Pancreas (tissue), 10 donors: ENCODE results near the gene MKX. TPM values are rescaled to one million over a fixed set of nuclear protein-coding genes. Genes with fewer than 3 reads are reported as not detected.

Experiments
- ATAC-seq, 4 donors: fragments of 200-7000 bp; cut with Tn5 transposase; one replicate each; pipeline versions ENCODE4 v1.8.0 to v1.9.1; 2020; ENCODE audit warnings: mild to moderate bottlenecking in 4 of 4, moderate library complexity in 4 of 4
- DNase-seq, 6 donors: peaks; one replicate each; pipeline ENCODE4 v3.0.0-alpha.2; 2020
- FAIRE-seq: peaks from 2 replicates; lab custom pipeline; 2012; peaks lifted over from hg19 to GRCh38; lab: Jason Lieb, UNC
- H3K27ac ChIP-seq, 4 donors: fragments of 200-600 bp; sonication (generic); 1 replicate in 3 of 4; 2 replicates in 1 of 4; pipeline versions ENCODE4 v1.5.0 to v1.8.0; 2020
- H3K27me3 ChIP-seq, 4 donors: fragments of 200-600 bp; one replicate each; pipeline ENCODE4 v1.8.0; 2021
- H3K36me3 ChIP-seq, 3 donors: fragments of 200-600 bp; sonication (generic) in 1 of 3; one replicate each; pipeline versions ENCODE4 v1.5.0 to v1.8.0; 2020 to 2021
- H3K4me1 ChIP-seq, 3 donors: fragments of 200-600 bp; one replicate each; pipeline ENCODE4 v1.8.0; 2021
- H3K4me3 ChIP-seq, 4 donors: fragments of 200-600 bp; sonication (generic) in 2 of 4; one replicate each; pipeline versions ENCODE4 v1.5.0 to v1.8.0; 2020 to 2021
- H3K9me3 ChIP-seq, 4 donors: fragments of 200-600 bp; one replicate each; pipeline ENCODE4 v1.8.0; 2021
- CTCF ChIP-seq, 4 donors: fragments of 200-600 bp; sonication (generic) in 3 of 4; IDR thresholded peaks; one replicate each; pipeline versions ENCODE4 v1.5.0 to v1.8.0; 2021; ENCODE audit warnings: antibody characterized with exemption in 4 of 4
- WGBS, 2 donors: extraction: QIAGEN DNeasy Blood & Tissue Kit; methylation state at CpG; one replicate each; pipeline ENCODE4 v1.1.7; 2013; 5-methylcytosine and 5-hydroxymethylcytosine counted together
- intact Hi-C, 3 donors: fragments of 100-400 bp; cut with DNase I; formaldehyde crosslinking; loops; one replicate each; pipeline versions ENCODE4 v1.11.1 to v1.14.2; 2022
- polyA plus RNA-seq, 2 donors: library from polyadenylated mRNA; stranded (reverse); fragments of 200-250 nt; gene quantifications; one replicate each; pipeline ENCODE4 v1.2.3, GENCODE V29; 2013
- total RNA-seq, 6 donors: library from RNA; stranded (reverse); fragmentation: NEBNext Ultra II Directional in 4 of 6; extraction: Animal tissue kit (Norgen Biotek cat#: 25700) in 4 of 6; gene quantifications; one replicate each; pipeline versions ENCODE4 v1.2.1 to v1.2.4, GENCODE V29; 2021 to 2023
- donor health status: healthy with polysubstance abuse.
- donor health status: DM: no; HTN: no; CAD: no; lungs with moderate emphysema.
- donor health status: DM: no; HTN: no; CAD: no.
- donor health status: control.
- donor health status: control.
- donor health status: Bipolar disorder and iron deficiency.
- donor health status: DM: yes; HTN: yes; CAD: no.
- donor health status: DM: no; HTN: no; CAD: no.
- donor health status: DM: no; HTN: no; CAD: no.
- donor health status: DM: yes; HTN: yes; CAD: no.

Gene MKX
- total and polyA plus RNA-seq, 8 donors, result 0.05 to 3.9 (median 0.17) TPM

GRCh38 chr10:27644307-27644939 is 101.2 kb downstream of the MKX start:
- DNase-seq, result no peak
- no peaks in the 10 kb centered on the region for H3K9me3 ChIP-seq
- no peaks in the 10 kb centered on the region for H3K4me1 ChIP-seq
- 69 to 83% methylated on average over 5 of the region's 5 CpGs for WGBS, 2 donors
- ATAC-seq, result no peak
- FAIRE-seq, result no peak
- no peak overlapping the region for H3K4me3 ChIP-seq
- intact Hi-C loops, result no loop called here
- H3K27me3 ChIP-seq, result no peaks in the 10 kb centered on the region
- H3K36me3 ChIP-seq, result no peaks in the 10 kb centered on the region
- TF ChIP-seq CTCF (IDR thresholded peaks at IDR 0.05), result no peak
- H3K27ac ChIP-seq, result no peak overlapping the region

DNA sequence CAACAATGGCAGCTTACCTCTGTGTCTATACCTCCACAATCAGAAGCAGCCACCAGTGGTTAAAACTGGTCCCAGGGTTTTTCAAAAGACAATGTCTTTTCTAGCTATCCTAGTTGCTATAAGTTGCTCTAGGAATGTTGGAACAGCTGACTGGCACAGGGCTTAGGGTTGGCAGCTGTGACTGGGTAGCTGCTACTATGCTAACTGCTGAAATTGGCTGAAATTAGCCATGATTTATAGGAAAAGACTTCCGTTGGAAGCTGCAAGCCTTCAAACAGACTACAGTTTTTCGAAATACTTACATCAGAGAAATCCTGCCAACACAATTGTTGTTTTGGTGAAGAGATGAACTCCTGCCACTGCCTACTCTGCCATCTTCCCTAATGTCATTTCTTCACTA is 102.3 kb downstream of the MKX start:
- Histone ChIP-seq H3K27ac (no peak overlapping the region), H3K9me3 (no peaks in the 10 kb centered on the region), H3K4me1 (no peaks in the 10 kb centered on the region), H3K27me3 (no peaks in the 10 kb centered on the region), H3K36me3 (no peaks in the 10 kb centered on the region), H3K4me3 (no peak overlapping the region)
- no peak for DNase-seq
- ATAC-seq, result no peak
- intact Hi-C loops, result no loop called here
- FAIRE-seq, result no peak
- TF ChIP-seq CTCF (IDR thresholded peaks at IDR 0.05), result no peak
- 58 to 65% methylated on average over 2 of the region's 2 CpGs for WGBS, 2 donors

- ATAC-seq (no peak), DNase-seq (no peak), FAIRE-seq (no peak)
- Histone ChIP-seq H3K4me3 (no peak overlapping the region), H3K9me3 (no peaks in the 10 kb centered on the region), H3K27ac (no peak overlapping the region), H3K4me1 (no peaks in the 10 kb centered on the region), H3K36me3 (no peaks in the 10 kb centered on the region), H3K27me3 (no peaks in the 10 kb centered on the region)
- intact Hi-C loops, result no loop called here
- WGBS, 2 donors, result 72 to 87% methylated on average over 2 of the region's 2 CpGs
- no peak for TF ChIP-seq CTCF (IDR thresholded peaks at IDR 0.05)
These were observed 103.5 kb downstream of the MKX start for GRCh38 chr10:27642023-27642589.

GRCh38 chr10:27638071-27638750 is 107.4 kb downstream of the MKX start:
- Histone ChIP-seq H3K27me3 (no peaks in the 10 kb centered on the region), H3K36me3 (no peaks in the 10 kb centered on the region), H3K27ac (no peak overlapping the region), H3K9me3 (no peaks in the 10 kb centered on the region), H3K4me3 (no peak overlapping the region), H3K4me1 (no peaks in the 10 kb centered on the region)
- no peak for FAIRE-seq
- no peak for DNase-seq
- ATAC-seq, result no peak
- intact Hi-C loops, result no loop called here
- WGBS, 2 donors, result 63 to 72% methylated on average over 3 of the region's 3 CpGs
- no peak for TF ChIP-seq CTCF (IDR thresholded peaks at IDR 0.05)

DNA sequence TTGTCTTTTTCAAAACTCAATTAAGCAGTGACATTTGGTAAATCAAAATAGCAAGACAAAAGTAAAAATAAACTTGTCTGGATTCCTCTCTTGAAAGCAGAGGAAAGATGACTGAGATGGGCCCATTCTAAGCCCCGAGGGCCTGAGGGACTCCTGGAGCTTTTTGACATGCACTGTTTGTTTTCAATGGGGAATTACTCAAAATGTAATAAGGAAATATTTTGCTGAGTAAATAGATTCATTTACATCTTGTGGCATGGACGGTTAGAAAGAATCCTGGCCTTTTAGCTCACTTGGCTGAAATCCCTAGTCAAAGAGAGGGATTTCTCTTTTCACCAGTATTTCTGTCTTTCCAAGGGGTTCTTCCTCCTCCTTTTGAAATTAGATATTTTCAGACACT is 108.0 kb downstream of the MKX start:
- no peak overlapping the region for H3K27ac ChIP-seq
- no peak for TF ChIP-seq CTCF (IDR thresholded peaks at IDR 0.05)
- H3K36me3 ChIP-seq, result no peaks in the 10 kb centered on the region
- no peaks in the 10 kb centered on the region for H3K4me1 ChIP-seq
- DNase-seq (no peak), FAIRE-seq (no peak), ATAC-seq (no peak)
- 51 to 54% methylated on average over 2 of the region's 2 CpGs for WGBS, 2 donors
- H3K4me3 ChIP-seq, result no peak overlapping the region
- no peaks in the 10 kb centered on the region for H3K27me3 ChIP-seq
- H3K9me3 ChIP-seq, result no peaks in the 10 kb centered on the region
- intact Hi-C loops, result no loop called here
